Breast epithelium (tissue), 4 donors: ENCODE results near the gene PFDN5. TPM values are rescaled to one million over a fixed set of nuclear protein-coding genes. Genes with fewer than 3 reads are reported as not detected.
"Not testable (repeated sequence)": the region's sequence is repeated elsewhere in the genome, so short reads cannot be mapped to it uniquely, and the experiment has no call there.

Source experiments
- DNase-seq, 2 donors: peaks; one replicate each; pipeline ENCODE4 v3.0.0-alpha.2; 2019; ENCODE audit warnings: low spot score in 2 of 2
- H3K27ac ChIP-seq, 2 donors: fragments of 200-600 bp; sonication (generic) in 1 of 2; one replicate each; pipeline ENCODE4 v1.5.1; 2016 to 2019; ENCODE audit warnings: mild to moderate bottlenecking in 1 of 2
- H3K27me3 ChIP-seq, 2 donors: fragments of 200-600 bp; sonication (generic) in 1 of 2; one replicate each; pipeline versions ENCODE4 v1.5.1 to v1.6.0; 2017 to 2019; ENCODE audit warnings: control low read depth in 1 of 2, mild to moderate bottlenecking in 1 of 2
- H3K36me3 ChIP-seq: fragments of 200-600 bp; one replicate; pipeline ENCODE4 v1.5.1; 2019
- H3K4me1 ChIP-seq, 2 donors: fragments of 200-600 bp; sonication (generic); one replicate each; pipeline ENCODE4 v1.5.1; 2016 to 2019; ENCODE audit warnings: control low read depth in 1 of 2
- H3K4me3 ChIP-seq, 3 donors: fragments of 200-600 bp; sonication (generic); 1 replicate in 2 of 3; 2 replicates in 1 of 3; pipeline ENCODE4 v1.5.1; 2016 to 2019; ENCODE audit warnings: mild to moderate bottlenecking in 3 of 3, moderate library complexity in 2 of 3
- H3K9me3 ChIP-seq, 2 donors: fragments of 200-600 bp; sonication (generic) in 1 of 2; one replicate each; pipeline ENCODE4 v1.5.1; 2016 to 2019; ENCODE audit warnings: control low read depth in 1 of 2
- CTCF ChIP-seq, 3 donors: fragments of 450-650 bp; IDR thresholded peaks; one replicate each; pipeline ENCODE4 v1.5.1; 2016 to 2017; ENCODE audit warnings: antibody characterized with exemption in 3 of 3, mild to moderate bottlenecking in 3 of 3, moderate library complexity in 3 of 3
- POLR2A ChIP-seq: fragments of 450-650 bp; IDR thresholded peaks from one replicate; pipeline ENCODE4 v1.6.1; 2016; ENCODE audit warnings: antibody characterized with exemption, mild to moderate bottlenecking, moderate library complexity
- POLR2AphosphoS5 ChIP-seq, 3 donors: sonication (generic); formaldehyde crosslinking; IDR thresholded peaks; one replicate each; pipeline ENCODE4 v1.6.1; 2017; ENCODE audit warnings: antibody characterized with exemption in 3 of 3
- intact Hi-C: fragments of 100-400 bp; cut with DNase I; formaldehyde crosslinking; loops from one replicate; pipeline ENCODE4 v1.15.1; 2023; ENCODE audit warnings: low total_unique reads
- total RNA-seq, 3 donors: library from RNA; depleted of rRNA; stranded (reverse); fragments of >200 nt; gene quantifications; one replicate each; pipeline ENCODE4 v1.1.0, GENCODE V29; 2016

PFDN5 gene
- total RNA-seq, 3 donors from 2014 or later: 764 to 1,048 (median 840) TPM

DNA sequence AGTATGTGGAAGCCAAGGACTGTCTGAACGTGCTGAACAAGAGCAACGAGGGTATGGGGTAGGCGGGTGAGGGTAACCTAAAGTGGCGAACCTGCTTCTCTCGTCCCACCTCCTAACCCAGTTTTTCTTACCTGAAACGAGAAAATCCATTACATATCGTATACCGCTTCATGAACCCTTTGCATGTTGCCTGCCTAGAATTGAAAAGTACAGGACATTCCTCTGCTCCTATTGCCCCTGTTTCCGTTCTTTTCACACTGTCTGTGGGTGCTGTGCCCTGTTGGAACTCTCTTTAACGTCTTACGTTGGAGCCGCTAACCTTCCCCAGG lies 513 bp downstream of the PFDN5 start:
- no peak for TF ChIP-seq POLR2A
- TF ChIP-seq CTCF (IDR thresholded peaks at IDR 0.05): no peak
- no peak for TF ChIP-seq POLR2AphosphoS5 (IDR thresholded peaks at IDR 0.05)
- H3K4me1 ChIP-seq: peaks cover 0 to 9% of the 10 kb centered on the region in 2 donors

DNA sequence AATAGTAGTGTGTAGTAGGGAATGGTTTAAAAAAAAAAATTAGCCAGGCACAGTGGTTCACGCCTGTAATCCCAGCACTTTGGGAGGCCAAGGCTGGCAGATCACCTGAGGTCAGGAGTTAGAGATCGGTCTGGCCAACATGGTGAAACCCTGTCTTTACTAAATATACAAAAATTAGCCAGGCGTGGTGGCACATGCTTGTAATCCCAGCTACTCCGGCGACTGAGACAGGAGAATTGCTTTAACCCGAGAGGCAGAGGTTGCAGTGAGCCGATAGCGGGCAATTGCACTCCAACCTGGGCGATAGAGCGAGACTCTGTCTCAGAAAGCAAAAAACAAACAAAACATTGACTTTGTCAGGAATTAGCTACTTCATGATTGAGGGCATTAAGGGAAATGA lies 1.8 kb downstream of the PFDN5 start:
- H3K36me3 ChIP-seq, intact Hi-C loops, H3K27me3 ChIP-seq, DNase-seq, H3K4me1 ChIP-seq, H3K9me3 ChIP-seq, H3K4me3 ChIP-seq: not testable (repeated sequence)
- H3K27ac ChIP-seq: peak overlapping the region in 1 of 2 donors; percentile 94

More for the DNA sequence above, 513 bp downstream of the PFDN5 start:
- Histone ChIP-seq H3K36me3 (no peaks in the 10 kb centered on the region), H3K27ac (peak overlapping the region; percentile 94), H3K27me3 (no peaks in the 10 kb centered on the region), H3K9me3 (no peaks in the 10 kb centered on the region), H3K4me3 (peak overlapping the region; percentile 75 to 91 (median 87))
- no peak for DNase-seq
- intact Hi-C loops: no loop called here

DNA sequence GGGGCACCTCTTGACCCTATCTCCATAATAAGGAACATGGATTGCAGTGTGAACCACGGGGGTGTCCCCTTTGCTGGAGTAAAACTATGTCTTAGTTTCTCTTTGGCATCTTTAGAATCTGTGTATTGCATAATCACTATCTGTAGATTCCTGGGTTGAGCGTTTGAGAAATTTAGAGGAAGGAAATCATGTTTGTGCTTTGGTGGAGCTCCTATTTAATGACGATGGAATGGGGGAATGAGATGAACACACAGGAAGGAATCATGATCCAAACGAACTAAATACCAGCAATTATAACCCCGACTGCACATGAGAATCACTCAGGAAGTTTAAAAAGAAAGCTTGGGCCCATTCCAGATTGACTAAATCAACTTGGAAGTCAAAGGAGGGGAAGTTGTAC lies 2.8 kb downstream of the PFDN5 start:
- Histone ChIP-seq H3K27me3 (no peaks in the 10 kb centered on the region), H3K4me3 (no peak overlapping the region), H3K27ac (peak overlapping the region in 1 of 2 donors; percentile 26), H3K36me3 (no peaks in the 10 kb centered on the region), H3K4me1 (peaks cover 0 to 9% of the 10 kb centered on the region in 2 donors), H3K9me3 (no peaks in the 10 kb centered on the region)
- intact Hi-C loops: no loop called here
- TF ChIP-seq POLR2AphosphoS5 (IDR thresholded peaks at IDR 0.05) (no peak), POLR2A (no peak), CTCF (IDR thresholded peaks at IDR 0.05) (no peak)
- no peak for DNase-seq

GRCh38 chr12:53299101-53299453 lies 3.7 kb downstream of the PFDN5 start:
- Histone ChIP-seq H3K27ac (peak overlapping the region; percentile 67 to 89), H3K36me3 (no peaks in the 10 kb centered on the region), H3K4me1 (peaks cover 0 to 9% of the 10 kb centered on the region in 2 donors), H3K27me3 (no peaks in the 10 kb centered on the region), H3K9me3 (no peaks in the 10 kb centered on the region), H3K4me3 (peak overlapping the region; percentile 58 to 88 (median 68))
- DNase-seq: no peak
- intact Hi-C loops: no loop called here
- TF ChIP-seq POLR2AphosphoS5 (IDR thresholded peaks at IDR 0.05): no peak
- no peak for TF ChIP-seq CTCF (IDR thresholded peaks at IDR 0.05)
- no peak for TF ChIP-seq POLR2A

DNA sequence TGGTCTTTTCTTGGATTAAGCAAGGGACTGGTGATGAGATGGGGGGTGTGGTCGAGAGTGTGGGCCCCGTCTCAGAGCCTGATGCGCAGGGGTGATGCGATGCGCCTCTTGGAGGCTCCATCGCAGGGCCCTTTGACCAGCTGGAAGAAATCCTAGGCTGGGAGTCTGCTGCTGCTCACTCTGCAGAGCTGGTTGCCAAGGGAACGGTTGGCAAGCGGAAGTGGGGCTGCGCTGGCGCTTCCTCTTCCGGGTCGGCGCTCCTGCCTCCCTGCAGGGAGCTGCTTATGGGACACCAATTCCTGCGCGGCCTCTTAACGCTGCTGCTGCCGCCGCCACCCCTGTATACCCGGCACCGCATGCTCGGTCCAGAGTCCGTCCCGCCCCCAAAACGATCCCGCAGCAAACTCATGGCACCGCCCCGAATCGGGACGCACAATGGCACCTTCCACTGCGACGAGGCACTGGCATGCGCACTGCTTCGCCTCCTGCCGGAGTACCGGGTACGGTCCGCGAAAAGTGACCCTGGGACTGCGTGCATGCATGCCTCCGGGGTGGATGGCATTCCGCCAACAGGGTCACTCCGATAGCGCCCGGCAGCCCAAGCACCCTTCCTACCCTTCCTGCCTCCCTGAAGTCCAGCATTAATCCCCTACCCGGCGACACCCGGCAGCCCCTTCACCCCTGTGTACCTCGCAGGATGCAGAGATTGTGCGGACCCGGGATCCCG lies 4.3 kb downstream of the PFDN5 start, which contains the start of gene MYG1:
TSS of gene MYG1 (plus strand) at position 242 of the 727 bp plus-strand sequence. CDS start at position 285, 43 bp downstream.
- H3K9me3 ChIP-seq: no peaks in the 10 kb centered on the region
- H3K27me3 ChIP-seq: no peaks in the 10 kb centered on the region
- H3K36me3 ChIP-seq: no peaks in the 10 kb centered on the region
- peak within 1 kb of the TSS; percentile 67 to 89 for H3K27ac ChIP-seq
- DNase-seq: peak; percentile 67 to 78
- TF ChIP-seq CTCF (IDR thresholded peaks at IDR 0.05) (peak in 1 of 3 donors; percentile 31), POLR2A (no peak), POLR2AphosphoS5 (IDR thresholded peaks at IDR 0.05) (peak; percentile 21 to 57 (median 42))
- peak within 1 kb of the TSS; percentile 58 to 88 (median 68) for H3K4me3 ChIP-seq
- H3K4me1 ChIP-seq: peaks cover 0 to 9% of the 10 kb centered on the region in 2 donors
- intact Hi-C loops: no loop called here
